Liver (tissue), 9 donors: ENCODE measurements around the gene NMNAT2. TPM values are rescaled to one million over a fixed set of nuclear protein-coding genes. Genes with fewer than 3 reads are reported as not detected.

Source experiments
- DNase-seq: peaks from one replicate; pipeline ENCODE4 v3.0.0-alpha.2; 2017; ENCODE audit warnings: low spot score
- H3K27ac ChIP-seq, 2 donors: one replicate each; pipeline ENCODE4 v1.7.0; 2013; ENCODE audit warnings: inconsistent platforms in 2 of 2, low read length in 2 of 2, control low read depth in 1 of 2, low read depth in 1 of 2, mild to moderate bottlenecking in 1 of 2
- H3K27me3 ChIP-seq, 4 donors: one replicate each; pipeline versions ENCODE4 v1.6.1 to v1.7.0; 2013; ENCODE audit warnings: low read length in 3 of 4, inconsistent platforms in 1 of 4, mild to moderate bottlenecking in 1 of 4, moderate library complexity in 1 of 4; ENCODE audit not compliant: control insufficient read depth in 4 of 4, insufficient read depth in 4 of 4
- H3K36me3 ChIP-seq, 4 donors: one replicate each; pipeline versions ENCODE4 v1.6.1 to v1.7.0; 2013; ENCODE audit warnings: low read length in 3 of 4, mild to moderate bottlenecking in 3 of 4, low read depth in 1 of 4, moderate library complexity in 1 of 4; ENCODE audit not compliant: control insufficient read depth in 4 of 4, insufficient read depth in 3 of 4
- H3K4me1 ChIP-seq, 4 donors: one replicate each; pipeline versions ENCODE4 v1.6.1 to v1.7.0; 2013; ENCODE audit warnings: low read length in 3 of 4, mild to moderate bottlenecking in 3 of 4, moderate library complexity in 1 of 4; ENCODE audit not compliant: control insufficient read depth in 4 of 4, insufficient read depth in 4 of 4
- H3K4me3 ChIP-seq, 3 donors: one replicate each; pipeline versions ENCODE4 v1.6.1 to v1.7.0; 2013; ENCODE audit warnings: low read length in 3 of 3, control low read depth in 1 of 3, low read depth in 1 of 3, mild to moderate bottlenecking in 1 of 3
- H3K9ac ChIP-seq, 2 donors: one replicate each; pipeline ENCODE4 v1.7.0; 2013; ENCODE audit warnings: low read length in 2 of 2, mild to moderate bottlenecking in 2 of 2, moderate library complexity in 2 of 2, control low read depth in 1 of 2, low read depth in 1 of 2
- H3K9me3 ChIP-seq, 4 donors: one replicate each; pipeline versions ENCODE4 v1.6.1 to v1.7.0; 2013; ENCODE audit warnings: low read length in 3 of 4; ENCODE audit not compliant: control insufficient read depth in 4 of 4
- EGR1 ChIP-seq, 2 donors: IDR thresholded peaks; 2 replicates each; pipeline ENCODE4 v1.6.1; 2016 to 2018; ENCODE audit warnings: antibody characterized with exemption in 2 of 2, low read depth in 2 of 2
- FOXA1 ChIP-seq: IDR thresholded peaks from 2 replicates; pipeline ENCODE4 v1.6.1; 2016; ENCODE audit warnings: antibody characterized with exemption
- FOXA2 ChIP-seq: IDR thresholded peaks from 2 replicates; pipeline ENCODE4 v1.6.1; 2016; ENCODE audit warnings: antibody characterized with exemption
- GABPA ChIP-seq, 2 donors: IDR thresholded peaks in 1 of 2; conservative IDR thresholded peaks in 1 of 2; 2 replicates each; pipeline ENCODE4 v1.6.1; 2016; ENCODE audit warnings: antibody characterized with exemption in 2 of 2, mild to moderate bottlenecking in 1 of 2, moderate library complexity in 1 of 2
- HNF4A ChIP-seq, 2 donors: conservative IDR thresholded peaks; 2 replicates each; pipeline ENCODE4 v1.6.1; 2016; ENCODE audit warnings: antibody characterized with exemption in 2 of 2, mild to moderate bottlenecking in 2 of 2
- HNF4G ChIP-seq: IDR thresholded peaks from 2 replicates; pipeline ENCODE4 v1.6.1; 2016; ENCODE audit warnings: antibody characterized with exemption
- JUND ChIP-seq, 2 donors: IDR thresholded peaks; 2 replicates each; pipeline ENCODE4 v1.6.1; 2016; ENCODE audit warnings: antibody characterized with exemption in 2 of 2
- NR2F2 ChIP-seq: IDR thresholded peaks from 2 replicates; pipeline ENCODE4 v1.6.1; 2016; ENCODE audit warnings: antibody characterized with exemption
- RAD21 ChIP-seq, 2 donors: IDR thresholded peaks; 2 replicates each; pipeline ENCODE4 v1.6.1; 2016; ENCODE audit warnings: antibody characterized with exemption in 2 of 2, mild to moderate bottlenecking in 2 of 2
- RXRA ChIP-seq, 2 donors: IDR thresholded peaks; 2 replicates each; pipeline ENCODE4 v1.6.1; 2017 to 2018; ENCODE audit warnings: antibody characterized with exemption in 2 of 2, mild to moderate bottlenecking in 1 of 2
- SP1 ChIP-seq: IDR thresholded peaks from 2 replicates; pipeline ENCODE4 v1.6.1; 2018; ENCODE audit warnings: antibody characterized with exemption, mild to moderate bottlenecking
- TAF1 ChIP-seq: conservative IDR thresholded peaks from 2 replicates; pipeline ENCODE4 v1.6.1; 2016; ENCODE audit warnings: antibody characterized with exemption, mild to moderate bottlenecking
- YY1 ChIP-seq: IDR thresholded peaks from 2 replicates; pipeline ENCODE4 v1.6.1; 2016; ENCODE audit warnings: antibody characterized with exemption, mild to moderate bottlenecking
- polyA plus RNA-seq, 2 donors: library from polyadenylated mRNA; stranded (reverse) in 1 of 2; unstranded in 1 of 2; fragments of 200-250 nt in 1 of 2; fragments of >200 nt in 1 of 2; fragmentation: Nextera tagmentation in 1 of 2; extraction: Ambion mirVana in 1 of 2; gene quantifications; one replicate each; pipeline versions ENCODE4 v1.2.1 to v1.2.3, GENCODE V29; 2013 to 2015
- total RNA-seq, 2 donors: library from RNA; depleted of rRNA; stranded (reverse); fragments of >200 nt; gene quantifications; one replicate each; pipeline ENCODE4 v1.2.3, GENCODE V29; 2014
- TF ChIP-seq, protein P1 (sequence below): fragments of 150-350 bp; IDR thresholded peaks from 2 replicates; pipeline ENCODE4 v1.5.1; 2017; ENCODE audit warnings: improper control_type of control experiment, low read depth, low read length; ENCODE audit not compliant: missing input control
- TF ChIP-seq, protein P2 (sequence below): IDR thresholded peaks from 2 replicates; pipeline ENCODE4 v1.6.1; 2016; ENCODE audit warnings: antibody characterized with exemption
- TF ChIP-seq, protein P3 (sequence below): IDR thresholded peaks from 2 replicates; pipeline ENCODE4 v1.6.1; 2016; ENCODE audit warnings: antibody characterized with exemption
- TF ChIP-seq, protein P4 (sequence below): IDR thresholded peaks from 2 replicates; pipeline ENCODE4 v1.6.1; 2016; ENCODE audit warnings: antibody characterized with exemption
- TF ChIP-seq, protein P5 (sequence below): IDR thresholded peaks from 2 replicates; pipeline ENCODE4 v1.6.1; 2016; ENCODE audit warnings: antibody characterized with exemption, mild to moderate bottlenecking
- donor health status: healthy.
- donor health status: healthy.
- donor health status: healthy.
- donor health status: healthy.
- donor health status: healthy.

The NMNAT2 gene
- total and polyA plus RNA-seq, 4 donors = under 0.01 to 0.07 (median 0.05) TPM; not detected in 1

DNA sequence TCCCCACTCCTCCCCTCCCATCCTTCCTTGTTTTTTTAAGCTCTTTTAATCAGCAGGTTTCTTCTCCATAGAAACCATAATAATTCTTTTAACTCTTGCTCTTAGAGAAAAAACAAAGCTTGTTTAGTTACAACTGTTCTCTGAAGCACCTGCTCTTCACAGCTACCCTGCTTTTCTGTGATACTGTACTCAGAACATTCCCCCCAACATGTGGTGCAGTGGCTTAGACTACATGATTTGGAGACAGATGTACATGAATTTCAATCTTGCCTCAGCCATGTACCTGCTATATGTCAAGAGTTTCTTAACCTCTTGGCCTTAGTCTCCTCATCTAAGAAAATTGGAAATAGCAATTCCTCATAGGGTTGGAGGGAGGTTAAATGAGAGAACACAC, 198.6 kb downstream of the NMNAT2 start:
- TF ChIP-seq HNF4A (conservative IDR thresholded peaks at IDR 0.05) (no peak), JUND (IDR thresholded peaks at IDR 0.05) (no peak), RXRA (IDR thresholded peaks at IDR 0.05) (no peak), GABPA (IDR thresholded peaks at IDR 0.05 in 1 of 2, conservative IDR thresholded peaks at IDR 0.05 in 1 of 2) (no peak), FOXA2 (no peak), HNF4G (no peak), EGR1 (IDR thresholded peaks at IDR 0.05; ENCODE audit: low read depth in 2 of 2) (no peak), TAF1 (no peak), YY1 (no peak), SP1 (no peak), FOXA1 (no peak), RAD21 (IDR thresholded peaks at IDR 0.05) (no peak), NR2F2 (no peak)
- TF ChIP-seq, protein P1, sequence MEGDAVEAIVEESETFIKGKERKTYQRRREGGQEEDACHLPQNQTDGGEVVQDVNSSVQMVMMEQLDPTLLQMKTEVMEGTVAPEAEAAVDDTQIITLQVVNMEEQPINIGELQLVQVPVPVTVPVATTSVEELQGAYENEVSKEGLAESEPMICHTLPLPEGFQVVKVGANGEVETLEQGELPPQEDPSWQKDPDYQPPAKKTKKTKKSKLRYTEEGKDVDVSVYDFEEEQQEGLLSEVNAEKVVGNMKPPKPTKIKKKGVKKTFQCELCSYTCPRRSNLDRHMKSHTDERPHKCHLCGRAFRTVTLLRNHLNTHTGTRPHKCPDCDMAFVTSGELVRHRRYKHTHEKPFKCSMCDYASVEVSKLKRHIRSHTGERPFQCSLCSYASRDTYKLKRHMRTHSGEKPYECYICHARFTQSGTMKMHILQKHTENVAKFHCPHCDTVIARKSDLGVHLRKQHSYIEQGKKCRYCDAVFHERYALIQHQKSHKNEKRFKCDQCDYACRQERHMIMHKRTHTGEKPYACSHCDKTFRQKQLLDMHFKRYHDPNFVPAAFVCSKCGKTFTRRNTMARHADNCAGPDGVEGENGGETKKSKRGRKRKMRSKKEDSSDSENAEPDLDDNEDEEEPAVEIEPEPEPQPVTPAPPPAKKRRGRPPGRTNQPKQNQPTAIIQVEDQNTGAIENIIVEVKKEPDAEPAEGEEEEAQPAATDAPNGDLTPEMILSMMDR = no peak
- TF ChIP-seq, protein P2, sequence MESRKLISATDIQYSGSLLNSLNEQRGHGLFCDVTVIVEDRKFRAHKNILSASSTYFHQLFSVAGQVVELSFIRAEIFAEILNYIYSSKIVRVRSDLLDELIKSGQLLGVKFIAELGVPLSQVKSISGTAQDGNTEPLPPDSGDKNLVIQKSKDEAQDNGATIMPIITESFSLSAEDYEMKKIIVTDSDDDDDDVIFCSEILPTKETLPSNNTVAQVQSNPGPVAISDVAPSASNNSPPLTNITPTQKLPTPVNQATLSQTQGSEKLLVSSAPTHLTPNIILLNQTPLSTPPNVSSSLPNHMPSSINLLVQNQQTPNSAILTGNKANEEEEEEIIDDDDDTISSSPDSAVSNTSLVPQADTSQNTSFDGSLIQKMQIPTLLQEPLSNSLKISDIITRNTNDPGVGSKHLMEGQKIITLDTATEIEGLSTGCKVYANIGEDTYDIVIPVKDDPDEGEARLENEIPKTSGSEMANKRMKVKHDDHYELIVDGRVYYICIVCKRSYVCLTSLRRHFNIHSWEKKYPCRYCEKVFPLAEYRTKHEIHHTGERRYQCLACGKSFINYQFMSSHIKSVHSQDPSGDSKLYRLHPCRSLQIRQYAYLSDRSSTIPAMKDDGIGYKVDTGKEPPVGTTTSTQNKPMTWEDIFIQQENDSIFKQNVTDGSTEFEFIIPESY = no peak
- TF ChIP-seq, protein P3, sequence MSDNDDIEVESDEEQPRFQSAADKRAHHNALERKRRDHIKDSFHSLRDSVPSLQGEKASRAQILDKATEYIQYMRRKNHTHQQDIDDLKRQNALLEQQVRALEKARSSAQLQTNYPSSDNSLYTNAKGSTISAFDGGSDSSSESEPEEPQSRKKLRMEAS = no peak
- TF ChIP-seq, protein P4, sequence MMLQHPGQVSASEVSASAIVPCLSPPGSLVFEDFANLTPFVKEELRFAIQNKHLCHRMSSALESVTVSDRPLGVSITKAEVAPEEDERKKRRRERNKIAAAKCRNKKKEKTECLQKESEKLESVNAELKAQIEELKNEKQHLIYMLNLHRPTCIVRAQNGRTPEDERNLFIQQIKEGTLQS = no peak
- TF ChIP-seq, protein P5, sequence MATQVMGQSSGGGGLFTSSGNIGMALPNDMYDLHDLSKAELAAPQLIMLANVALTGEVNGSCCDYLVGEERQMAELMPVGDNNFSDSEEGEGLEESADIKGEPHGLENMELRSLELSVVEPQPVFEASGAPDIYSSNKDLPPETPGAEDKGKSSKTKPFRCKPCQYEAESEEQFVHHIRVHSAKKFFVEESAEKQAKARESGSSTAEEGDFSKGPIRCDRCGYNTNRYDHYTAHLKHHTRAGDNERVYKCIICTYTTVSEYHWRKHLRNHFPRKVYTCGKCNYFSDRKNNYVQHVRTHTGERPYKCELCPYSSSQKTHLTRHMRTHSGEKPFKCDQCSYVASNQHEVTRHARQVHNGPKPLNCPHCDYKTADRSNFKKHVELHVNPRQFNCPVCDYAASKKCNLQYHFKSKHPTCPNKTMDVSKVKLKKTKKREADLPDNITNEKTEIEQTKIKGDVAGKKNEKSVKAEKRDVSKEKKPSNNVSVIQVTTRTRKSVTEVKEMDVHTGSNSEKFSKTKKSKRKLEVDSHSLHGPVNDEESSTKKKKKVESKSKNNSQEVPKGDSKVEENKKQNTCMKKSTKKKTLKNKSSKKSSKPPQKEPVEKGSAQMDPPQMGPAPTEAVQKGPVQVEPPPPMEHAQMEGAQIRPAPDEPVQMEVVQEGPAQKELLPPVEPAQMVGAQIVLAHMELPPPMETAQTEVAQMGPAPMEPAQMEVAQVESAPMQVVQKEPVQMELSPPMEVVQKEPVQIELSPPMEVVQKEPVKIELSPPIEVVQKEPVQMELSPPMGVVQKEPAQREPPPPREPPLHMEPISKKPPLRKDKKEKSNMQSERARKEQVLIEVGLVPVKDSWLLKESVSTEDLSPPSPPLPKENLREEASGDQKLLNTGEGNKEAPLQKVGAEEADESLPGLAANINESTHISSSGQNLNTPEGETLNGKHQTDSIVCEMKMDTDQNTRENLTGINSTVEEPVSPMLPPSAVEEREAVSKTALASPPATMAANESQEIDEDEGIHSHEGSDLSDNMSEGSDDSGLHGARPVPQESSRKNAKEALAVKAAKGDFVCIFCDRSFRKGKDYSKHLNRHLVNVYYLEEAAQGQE = no peak
- no peak overlapping the region for H3K4me3 ChIP-seq
- DNase-seq = no peak
- no peak overlapping the region for H3K9ac ChIP-seq
- no peaks in the 10 kb centered on the region for H3K4me1 ChIP-seq
- no peaks in the 10 kb centered on the region for H3K9me3 ChIP-seq
- H3K27me3 ChIP-seq = no peaks in the 10 kb centered on the region
- no peak overlapping the region for H3K27ac ChIP-seq
- no peaks in the 10 kb centered on the region for H3K36me3 ChIP-seq
